Activated T-cell treated with anti-CD3 and anti-CD28 coated beads, Interleukin-2, amount 50 U/mL, for 24 hours (primary cell): ENCODE data around the gene C11orf21.
"Not testable (repeated sequence)": the region's sequence is repeated elsewhere in the genome, so short reads cannot be mapped to it uniquely, and the experiment has no call there.

Experiments
- DNase-seq: peaks from one replicate; pipeline ENCODE4 v3.0.0-alpha.2; 2020
- H3K27ac Mint-ChIP-seq: 2 replicates; pipeline ENCODE4 v1.8.0; 2020; ENCODE audit warnings: mild to moderate bottlenecking, mixed read lengths
- H3K27me3 Mint-ChIP-seq: 2 replicates; pipeline ENCODE4 v1.8.0; 2020; ENCODE audit warnings: mixed read lengths
- H3K36me3 Mint-ChIP-seq: 2 replicates; pipeline ENCODE4 v1.8.0; 2020; ENCODE audit warnings: low read depth, mixed read lengths
- H3K4me1 Mint-ChIP-seq: 2 replicates; pipeline ENCODE4 v1.8.0; 2020; ENCODE audit warnings: low read depth, mixed read lengths
- H3K4me3 Mint-ChIP-seq: 2 replicates; pipeline ENCODE4 v1.8.0; 2020; ENCODE audit warnings: mild to moderate bottlenecking, moderate library complexity, mixed read lengths
- H3K9me3 Mint-ChIP-seq: 2 replicates; pipeline ENCODE4 v1.8.0; 2020; ENCODE audit warnings: mixed read lengths

Gene C11orf21

DNA sequence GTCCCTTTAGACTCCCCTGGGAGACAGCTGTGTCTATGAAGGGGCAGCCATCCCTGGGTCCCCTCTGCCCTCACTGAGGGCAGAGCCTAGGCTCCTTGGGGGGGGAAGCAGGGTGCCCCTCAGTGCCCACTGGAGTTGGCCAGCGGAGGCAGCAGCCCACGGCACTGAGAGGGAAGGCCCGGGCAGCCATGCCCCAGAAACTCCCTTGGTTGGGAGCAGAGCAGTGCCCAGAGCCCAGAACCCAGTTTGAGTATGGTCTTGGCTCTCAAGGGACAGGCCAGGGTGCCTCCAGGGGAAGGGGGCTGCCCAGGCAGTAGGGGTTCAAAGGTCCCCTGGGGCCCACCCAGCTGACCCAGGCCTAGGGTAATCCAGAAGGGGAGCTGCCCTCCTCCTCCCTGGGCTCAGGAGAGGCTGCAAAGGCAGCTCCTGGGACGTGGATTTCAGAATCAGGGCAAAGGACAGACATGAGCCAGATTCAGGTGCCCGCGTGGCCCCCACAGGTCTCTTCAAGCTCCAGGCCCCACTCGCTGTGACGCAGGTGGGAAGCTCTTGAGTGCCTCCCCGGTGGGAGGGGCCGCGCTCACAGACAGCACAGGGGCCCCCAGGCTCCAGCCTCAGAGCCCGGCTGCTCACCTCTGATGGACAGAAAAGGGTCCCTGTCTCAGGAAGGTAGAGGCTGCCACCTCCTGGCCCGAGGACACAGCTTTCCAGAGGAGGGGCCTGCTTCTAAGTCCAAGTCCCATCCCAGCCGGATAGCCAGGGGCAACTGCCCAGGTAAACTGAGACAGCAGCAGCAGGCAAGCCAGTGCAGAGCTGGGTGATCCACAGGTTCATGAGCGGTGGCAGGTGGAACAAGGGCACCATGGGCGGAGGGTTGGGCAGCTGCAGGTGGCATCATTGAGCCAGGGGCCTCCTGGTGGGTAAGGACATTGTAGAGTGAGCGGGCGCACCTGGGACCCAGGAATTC, 2.6 kb downstream of the C11orf21 start:
- H3K9me3 Mint-ChIP-seq = no peaks in the 10 kb centered on the region
- H3K36me3 Mint-ChIP-seq = peaks cover 6% of the 10 kb centered on the region
- peaks cover 54% of the 10 kb centered on the region for H3K4me1 Mint-ChIP-seq
- peak overlapping the region; percentile 18 for H3K4me3 Mint-ChIP-seq
- H3K27ac Mint-ChIP-seq = peak overlapping the region; percentile 52
- no peaks in the 10 kb centered on the region for H3K27me3 Mint-ChIP-seq
- DNase-seq = peak; percentile 65

DNA sequence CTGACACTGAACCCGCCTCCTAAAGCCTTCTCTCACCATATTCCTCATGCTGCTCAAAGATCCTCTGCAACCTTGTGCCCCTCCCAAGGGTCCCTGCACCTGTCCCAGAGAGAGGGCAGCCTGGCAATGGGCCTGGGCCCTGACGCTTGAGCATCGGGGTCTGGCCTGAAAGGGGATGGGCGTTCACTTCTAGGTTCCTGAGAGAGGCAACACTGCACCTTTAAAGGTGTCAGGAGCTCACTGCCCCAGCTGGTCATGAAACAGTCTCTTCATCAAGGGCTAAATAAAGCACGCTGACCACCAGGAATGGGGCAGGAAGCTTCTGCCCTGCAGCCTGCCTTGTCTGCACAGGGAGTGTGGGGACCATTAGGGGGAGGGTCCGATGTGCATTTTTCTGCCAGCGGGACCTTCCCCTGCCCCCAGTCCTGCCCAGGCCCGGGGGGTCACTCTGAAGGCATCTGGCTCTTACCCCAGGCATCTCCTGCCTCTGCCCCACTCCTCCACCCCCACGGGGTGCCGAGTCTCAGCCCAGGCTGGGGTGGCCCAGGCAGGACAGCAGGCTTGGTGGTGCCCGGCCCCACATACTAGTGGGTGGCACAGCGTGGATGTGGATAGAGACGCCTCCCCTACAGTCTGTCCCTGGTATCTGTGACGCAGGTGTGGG, 3.5 kb downstream of the C11orf21 start:
- DNase-seq = no peak
- H3K27me3 Mint-ChIP-seq = no peaks in the 10 kb centered on the region
- H3K4me1 Mint-ChIP-seq = peaks cover 48% of the 10 kb centered on the region
- H3K9me3 Mint-ChIP-seq = no peaks in the 10 kb centered on the region
- H3K27ac Mint-ChIP-seq = peak overlapping the region; percentile 17
- H3K4me3 Mint-ChIP-seq = no peak overlapping the region
- peaks cover 6% of the 10 kb centered on the region for H3K36me3 Mint-ChIP-seq

GRCh38 chr11:2297623-2298030, 4.1 kb downstream of the C11orf21 start:
- Mint-ChIP-seq H3K4me3 (no peak overlapping the region), H3K9me3 (no peaks in the 10 kb centered on the region), H3K27ac (peak overlapping the region; percentile 32), H3K36me3 (peaks cover 6% of the 10 kb centered on the region), H3K27me3 (no peaks in the 10 kb centered on the region), H3K4me1 (peaks cover 42% of the 10 kb centered on the region)
- no peak for DNase-seq

DNA sequence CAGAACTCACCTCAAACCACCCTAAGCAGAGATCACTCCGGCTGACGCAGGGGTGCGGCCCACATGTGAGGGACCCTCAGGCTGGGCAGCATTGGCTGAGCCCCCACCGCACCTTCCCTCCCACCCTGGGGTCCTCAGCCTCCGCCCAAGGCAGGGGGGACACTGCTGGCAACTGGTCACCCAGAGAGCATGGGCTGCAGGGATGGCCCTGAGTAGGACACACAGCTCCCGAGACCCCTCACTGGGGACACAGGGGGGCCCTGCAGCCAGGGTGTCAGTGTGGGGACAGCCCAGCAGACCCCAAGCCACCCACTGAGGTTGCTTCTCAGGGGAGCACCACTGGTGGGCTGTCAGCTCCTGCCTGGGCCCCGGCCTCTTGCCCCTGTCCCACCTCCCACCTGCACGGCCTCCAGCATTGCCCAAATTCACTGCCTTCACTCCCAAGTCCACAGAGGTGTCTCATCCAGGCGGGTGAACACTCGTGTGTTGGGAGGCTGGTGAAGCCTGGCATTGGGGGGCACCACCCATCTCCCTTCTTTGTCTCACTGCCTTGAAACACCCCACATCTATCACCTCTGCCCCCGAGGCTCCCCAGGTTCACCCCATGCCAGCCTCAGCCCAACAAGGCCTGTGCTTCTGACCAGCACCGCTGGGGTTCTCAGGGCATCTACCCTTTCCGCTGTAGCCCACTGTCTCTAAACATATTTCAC, 4.7 kb downstream of the C11orf21 start:
- no peaks in the 10 kb centered on the region for H3K27me3 Mint-ChIP-seq
- H3K27ac Mint-ChIP-seq = peak overlapping the region; percentile 32
- H3K9me3 Mint-ChIP-seq = no peaks in the 10 kb centered on the region
- H3K36me3 Mint-ChIP-seq = peaks cover 6% of the 10 kb centered on the region
- H3K4me3 Mint-ChIP-seq = no peak overlapping the region
- no peak for DNase-seq
- H3K4me1 Mint-ChIP-seq = peaks cover 40% of the 10 kb centered on the region

- Mint-ChIP-seq H3K36me3 (peaks cover 4% of the 10 kb centered on the region), H3K4me3 (no peak overlapping the region), H3K27me3 (no peaks in the 10 kb centered on the region), H3K27ac (peak overlapping the region; percentile 22), H3K9me3 (no peaks in the 10 kb centered on the region), H3K4me1 (peaks cover 32% of the 10 kb centered on the region)
- DNase-seq = peak; percentile 19
Measured at GRCh38 chr11:2295971-2296912, 5.5 kb downstream of the C11orf21 start.

DNA sequence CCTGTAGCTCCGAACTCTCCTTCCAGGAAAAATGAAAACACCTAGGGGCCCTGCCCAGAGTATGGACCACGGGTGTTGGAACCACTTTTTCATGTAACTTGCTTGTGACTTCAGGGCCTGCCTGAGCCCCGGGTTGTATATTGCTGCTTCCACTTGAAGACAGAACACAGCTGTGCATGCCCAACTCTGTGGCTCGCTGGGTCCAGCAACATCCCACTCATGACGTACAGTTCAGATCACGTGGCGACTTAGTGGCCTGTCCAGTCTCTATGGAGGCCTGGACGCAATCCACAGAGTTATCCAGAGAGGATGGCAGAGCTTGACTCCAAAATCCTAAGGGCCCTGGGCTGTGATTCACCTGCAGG, 6.8 kb downstream of the C11orf21 start:
- H3K36me3 Mint-ChIP-seq = peaks cover 4% of the 10 kb centered on the region
- peaks cover 23% of the 10 kb centered on the region for H3K4me1 Mint-ChIP-seq
- DNase-seq = no peak
- no peaks in the 10 kb centered on the region for H3K9me3 Mint-ChIP-seq
- H3K4me3 Mint-ChIP-seq = no peak overlapping the region
- H3K27ac Mint-ChIP-seq = no peak overlapping the region
- H3K27me3 Mint-ChIP-seq = no peaks in the 10 kb centered on the region

DNA sequence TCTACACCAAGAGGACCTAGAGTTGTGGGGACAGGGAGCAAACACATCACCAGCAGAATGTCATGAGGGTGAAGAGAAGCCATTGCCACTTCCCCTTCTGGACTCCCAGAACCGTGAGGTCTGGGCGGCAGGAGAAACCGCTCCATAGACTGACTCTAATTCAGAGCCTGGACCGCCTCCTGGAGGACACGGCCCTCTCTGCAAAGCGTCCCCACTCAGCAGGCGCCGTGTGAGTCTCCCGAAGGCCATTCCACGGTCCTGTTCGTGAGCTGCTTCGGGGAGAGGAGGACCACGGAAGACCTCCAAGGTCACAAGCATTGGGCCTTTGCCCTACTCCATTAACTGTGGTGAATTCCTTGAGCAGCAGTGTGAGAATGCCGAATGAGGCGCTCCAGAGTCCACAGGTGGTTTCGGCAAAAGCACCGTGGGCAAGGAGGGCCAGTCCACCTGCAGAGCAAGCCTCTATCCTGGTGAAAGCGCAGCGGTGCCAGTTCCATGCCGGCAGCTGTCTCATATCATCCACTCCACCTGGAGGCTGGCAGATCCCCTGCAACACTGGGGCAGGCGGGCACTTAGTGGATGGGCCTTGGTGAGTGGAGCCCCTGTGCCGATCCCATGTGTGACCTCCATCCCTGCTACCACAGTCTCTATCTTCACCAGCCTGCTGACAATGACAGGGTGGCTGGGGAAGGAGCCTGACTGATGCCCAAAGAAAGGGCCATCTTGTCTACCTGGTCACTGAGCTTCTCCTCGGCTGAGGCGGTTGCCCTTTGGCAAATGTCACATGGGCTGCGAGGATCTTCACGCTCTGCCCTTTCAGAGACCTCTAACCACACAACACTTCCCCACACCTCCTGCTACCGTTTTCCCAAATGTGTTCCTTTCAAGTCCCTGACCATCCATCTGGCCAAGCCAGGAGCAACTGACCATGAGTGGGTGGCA, 7.5 kb downstream of the C11orf21 start:
- Mint-ChIP-seq H3K36me3 (peaks cover 4% of the 10 kb centered on the region), H3K4me1 (peaks cover 18% of the 10 kb centered on the region), H3K9me3 (no peaks in the 10 kb centered on the region), H3K27me3 (no peaks in the 10 kb centered on the region), H3K27ac (no peak overlapping the region), H3K4me3 (no peak overlapping the region)
- peak; percentile 31 for DNase-seq

GRCh38 chr11:2293531-2293971, 8.2 kb downstream of the C11orf21 start:
- no peak overlapping the region for H3K27ac Mint-ChIP-seq
- H3K27me3 Mint-ChIP-seq = no peaks in the 10 kb centered on the region
- DNase-seq = no peak
- H3K4me1 Mint-ChIP-seq = peaks cover 18% of the 10 kb centered on the region
- peaks cover 4% of the 10 kb centered on the region for H3K36me3 Mint-ChIP-seq
- H3K4me3 Mint-ChIP-seq = no peak overlapping the region
- H3K9me3 Mint-ChIP-seq = no peaks in the 10 kb centered on the region

GRCh38 chr11:2290351-2290841, 11.3 kb downstream of the C11orf21 start:
- Mint-ChIP-seq H3K9me3 (no peaks in the 10 kb centered on the region), H3K36me3 (no peaks in the 10 kb centered on the region), H3K27ac (no peak overlapping the region), H3K4me3 (no peak overlapping the region), H3K4me1 (peaks cover 15% of the 10 kb centered on the region), H3K27me3 (no peaks in the 10 kb centered on the region)
- DNase-seq = no peak

- Mint-ChIP-seq H3K27ac (no peak overlapping the region), H3K4me1 (peaks cover 15% of the 10 kb centered on the region), H3K4me3 (no peak overlapping the region), H3K9me3 (no peaks in the 10 kb centered on the region), H3K27me3 (no peaks in the 10 kb centered on the region), H3K36me3 (no peaks in the 10 kb centered on the region)
- no peak for DNase-seq
Measured at GRCh38 chr11:2289859-2290258, 11.9 kb downstream of the C11orf21 start.

- Mint-ChIP-seq H3K27ac (no peak overlapping the region), H3K27me3 (no peaks in the 10 kb centered on the region), H3K36me3 (no peaks in the 10 kb centered on the region), H3K9me3 (no peaks in the 10 kb centered on the region), H3K4me3 (no peak overlapping the region), H3K4me1 (peaks cover 12% of the 10 kb centered on the region)
- no peak for DNase-seq
Measured at GRCh38 chr11:2289350-2289749, 12.4 kb downstream of the C11orf21 start.

GRCh38 chr11:2287091-2287490, 14.6 kb downstream of the C11orf21 start:
- H3K36me3 Mint-ChIP-seq = no peaks in the 10 kb centered on the region
- H3K27me3 Mint-ChIP-seq = no peaks in the 10 kb centered on the region
- H3K27ac Mint-ChIP-seq = peak overlapping the region; percentile 66
- peaks cover 7% of the 10 kb centered on the region for H3K9me3 Mint-ChIP-seq
- H3K4me3 Mint-ChIP-seq = no peak overlapping the region
- H3K4me1 Mint-ChIP-seq = peaks cover 7% of the 10 kb centered on the region
- DNase-seq = no peak

GRCh38 chr11:2286350-2286749, 15.4 kb downstream of the C11orf21 start:
- not testable (repeated sequence) for H3K27me3 Mint-ChIP-seq, DNase-seq, H3K27ac Mint-ChIP-seq, H3K4me1 Mint-ChIP-seq, H3K36me3 Mint-ChIP-seq, H3K4me3 Mint-ChIP-seq
- peaks cover 11% of the 10 kb centered on the region for H3K9me3 Mint-ChIP-seq
